Measurements from ENCODE around the gene SLC18A3.

Gene SLC18A3

DNA sequence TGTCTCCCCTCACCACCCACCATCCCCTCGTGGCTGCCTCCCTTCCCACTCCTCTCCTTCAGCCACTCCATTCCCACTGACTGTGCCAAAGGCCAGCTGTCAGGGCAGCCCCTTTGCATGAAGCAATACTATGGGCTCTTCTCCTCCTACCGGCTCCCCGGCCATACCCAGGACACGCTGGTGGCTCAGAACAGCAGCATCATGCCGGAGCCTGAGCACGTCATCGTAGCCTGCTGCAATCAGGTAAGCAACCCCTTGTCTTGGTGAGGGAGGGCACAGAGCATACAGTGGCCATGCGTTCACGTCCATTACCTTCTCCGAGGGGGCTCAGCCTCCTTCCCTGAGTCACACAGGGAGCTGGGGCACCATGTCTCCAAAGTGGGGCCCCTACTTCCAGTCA is 15.3 kb downstream of the SLC18A3 start:
- H3K9me2 ChIP-seq (ENCODE audit: low read depth, low read length): no peaks in the 10 kb centered on the region

DNA sequence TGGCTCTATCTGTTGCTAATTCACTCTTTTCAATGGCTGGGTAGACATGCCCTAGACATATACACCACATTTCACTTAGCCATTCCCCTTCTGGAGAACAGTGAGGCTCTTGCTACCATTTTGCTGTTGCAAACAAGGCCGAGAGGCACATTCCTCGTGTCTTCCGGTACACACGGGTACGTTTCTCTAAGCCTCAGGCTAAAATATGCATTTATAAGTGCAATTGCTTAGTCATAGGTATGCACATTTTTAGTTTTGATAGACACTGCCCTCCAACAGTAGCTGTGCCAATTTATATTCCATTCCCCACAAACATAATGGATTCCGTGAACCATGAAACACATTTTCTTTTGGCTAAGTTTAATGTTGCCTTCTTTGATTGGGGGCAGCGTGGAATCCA is 16.9 kb downstream of the SLC18A3 start:
- Histone ChIP-seq H3K9me2 (ENCODE audit: low read depth, low read length) (no peaks in the 10 kb centered on the region), H3K4me2 (ENCODE audit: low read length) (no peak overlapping the region), H4K20me1 (ENCODE audit: insufficient read depth, low read length) (no peaks in the 10 kb centered on the region), H2AFZ (ENCODE audit: low read length) (no peak overlapping the region), H3K4me1 (ENCODE audit: insufficient read depth, low read length, severe bottlenecking) (no peaks in the 10 kb centered on the region), H3K27ac (ENCODE audit: low read depth, low read length, poor library complexity, severe bottlenecking) (no peak overlapping the region), H3K9ac (ENCODE audit: low read length) (no peak overlapping the region), H3K9me3 (ENCODE audit: low read length) (no peaks in the 10 kb centered on the region), H3K27me3 (ENCODE audit: insufficient read depth, low read length) (no peaks in the 10 kb centered on the region), H3K4me3 (ENCODE audit: low read depth, low read length, poor library complexity, severe bottlenecking) (no peak overlapping the region), H3K36me3 (ENCODE audit: insufficient read depth, low read length) (no peaks in the 10 kb centered on the region), H3K79me2 (ENCODE audit: insufficient read depth, low read length) (no peaks in the 10 kb centered on the region), H3F3A (ENCODE audit: insufficient read depth, low read length) (no peaks in the 10 kb centered on the region)
- TF ChIP-seq, protein P1, sequence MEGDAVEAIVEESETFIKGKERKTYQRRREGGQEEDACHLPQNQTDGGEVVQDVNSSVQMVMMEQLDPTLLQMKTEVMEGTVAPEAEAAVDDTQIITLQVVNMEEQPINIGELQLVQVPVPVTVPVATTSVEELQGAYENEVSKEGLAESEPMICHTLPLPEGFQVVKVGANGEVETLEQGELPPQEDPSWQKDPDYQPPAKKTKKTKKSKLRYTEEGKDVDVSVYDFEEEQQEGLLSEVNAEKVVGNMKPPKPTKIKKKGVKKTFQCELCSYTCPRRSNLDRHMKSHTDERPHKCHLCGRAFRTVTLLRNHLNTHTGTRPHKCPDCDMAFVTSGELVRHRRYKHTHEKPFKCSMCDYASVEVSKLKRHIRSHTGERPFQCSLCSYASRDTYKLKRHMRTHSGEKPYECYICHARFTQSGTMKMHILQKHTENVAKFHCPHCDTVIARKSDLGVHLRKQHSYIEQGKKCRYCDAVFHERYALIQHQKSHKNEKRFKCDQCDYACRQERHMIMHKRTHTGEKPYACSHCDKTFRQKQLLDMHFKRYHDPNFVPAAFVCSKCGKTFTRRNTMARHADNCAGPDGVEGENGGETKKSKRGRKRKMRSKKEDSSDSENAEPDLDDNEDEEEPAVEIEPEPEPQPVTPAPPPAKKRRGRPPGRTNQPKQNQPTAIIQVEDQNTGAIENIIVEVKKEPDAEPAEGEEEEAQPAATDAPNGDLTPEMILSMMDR (IDR thresholded peaks at IDR 0.05; ENCODE audit: low read length): no peak

More for the DNA sequence above, 15.3 kb downstream of the SLC18A3 start:
- H3K27me3 ChIP-seq (ENCODE audit: insufficient read depth, low read length): no peaks in the 10 kb centered on the region
- no peak overlapping the region for H3K4me2 ChIP-seq (ENCODE audit: low read length)
- no peak overlapping the region for H3K4me3 ChIP-seq (ENCODE audit: low read depth, low read length, poor library complexity, severe bottlenecking)
- no peaks in the 10 kb centered on the region for H3K79me2 ChIP-seq (ENCODE audit: insufficient read depth, low read length)
- H3K36me3 ChIP-seq (ENCODE audit: insufficient read depth, low read length): no peaks in the 10 kb centered on the region
- H3K9ac ChIP-seq (ENCODE audit: low read length): no peak overlapping the region
- no peaks in the 10 kb centered on the region for H3F3A ChIP-seq (ENCODE audit: insufficient read depth, low read length)
- no peaks in the 10 kb centered on the region for H3K9me3 ChIP-seq (ENCODE audit: low read length)
- H3K4me1 ChIP-seq (ENCODE audit: insufficient read depth, low read length, severe bottlenecking): no peaks in the 10 kb centered on the region
- H4K20me1 ChIP-seq (ENCODE audit: insufficient read depth, low read length): no peaks in the 10 kb centered on the region
- H3K27ac ChIP-seq (ENCODE audit: low read depth, low read length, poor library complexity, severe bottlenecking): no peak overlapping the region
- H2AFZ ChIP-seq (ENCODE audit: low read length): no peak overlapping the region
- TF ChIP-seq, protein P1 (IDR thresholded peaks at IDR 0.05; ENCODE audit: low read length): no peak
- TF ChIP-seq EZH2 (IDR thresholded peaks at IDR 0.05; ENCODE audit: borderline replicate concordance, low read length): no peak

DNA sequence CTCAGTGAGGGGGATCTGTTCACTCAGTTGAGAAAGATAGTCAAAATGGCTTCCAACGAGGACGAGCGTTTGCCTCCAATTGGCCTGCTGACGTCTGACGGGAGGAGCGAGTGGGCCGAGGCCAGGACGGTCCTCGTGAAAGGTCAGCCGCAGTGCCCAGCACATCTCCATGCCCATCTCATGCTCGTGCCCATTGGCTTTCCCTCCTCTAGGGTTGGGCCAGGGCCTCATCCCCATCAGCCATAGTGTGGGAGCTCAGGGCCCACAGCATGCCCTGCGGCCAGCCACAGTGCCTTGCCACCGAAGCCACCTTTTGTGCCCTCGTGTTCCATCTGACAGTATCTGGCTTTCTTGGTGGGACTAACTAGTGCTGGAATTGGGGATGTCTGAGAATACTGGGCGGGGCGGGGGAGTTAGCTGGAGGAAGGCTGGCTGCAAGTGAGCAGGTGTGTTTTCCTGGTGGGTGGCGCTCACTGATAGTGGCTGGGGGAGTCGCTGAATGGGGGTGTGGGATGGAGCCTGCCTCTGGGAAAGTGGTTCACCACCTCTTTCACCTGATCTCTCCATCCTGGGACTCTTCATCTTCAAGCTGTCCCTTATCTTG is 17.6 kb downstream of the SLC18A3 start:
- Histone ChIP-seq H3K4me1 (ENCODE audit: insufficient read depth, low read length, severe bottlenecking) (no peaks in the 10 kb centered on the region), H3K9me2 (ENCODE audit: low read depth, low read length) (no peaks in the 10 kb centered on the region), H3K9ac (ENCODE audit: low read length) (no peak overlapping the region), H3K27ac (ENCODE audit: low read depth, low read length, poor library complexity, severe bottlenecking) (no peak overlapping the region), H3K4me2 (ENCODE audit: low read length) (no peak overlapping the region), H2AFZ (ENCODE audit: low read length) (no peak overlapping the region), H3K9me3 (ENCODE audit: low read length) (no peaks in the 10 kb centered on the region), H3K79me2 (ENCODE audit: insufficient read depth, low read length) (no peaks in the 10 kb centered on the region), H4K20me1 (ENCODE audit: insufficient read depth, low read length) (no peaks in the 10 kb centered on the region), H3F3A (ENCODE audit: insufficient read depth, low read length) (no peaks in the 10 kb centered on the region), H3K36me3 (ENCODE audit: insufficient read depth, low read length) (no peaks in the 10 kb centered on the region), H3K27me3 (ENCODE audit: insufficient read depth, low read length) (no peaks in the 10 kb centered on the region), H3K4me3 (ENCODE audit: low read depth, low read length, poor library complexity, severe bottlenecking) (no peak overlapping the region)
- TF ChIP-seq, protein P1 (IDR thresholded peaks at IDR 0.05; ENCODE audit: low read length): no peak
- no peak for TF ChIP-seq EZH2 (IDR thresholded peaks at IDR 0.05; ENCODE audit: borderline replicate concordance, low read length)
